ENCODE results near the gene PPL. TPM values are rescaled to one million over a fixed set of nuclear protein-coding genes. Genes with fewer than 3 reads are reported as not detected.
A peak's percentile ranks its signal among the peaks of the same experiment; 100 is the strongest.
"Not testable (repeated sequence)": the region's sequence is repeated elsewhere in the genome, so short reads cannot be mapped to it uniquely, and the experiment has no call there.

PPL gene
- total and polyA plus RNA-seq, 2 experiments from 2014 or later: 8.4 to 10.8 TPM

DNA sequence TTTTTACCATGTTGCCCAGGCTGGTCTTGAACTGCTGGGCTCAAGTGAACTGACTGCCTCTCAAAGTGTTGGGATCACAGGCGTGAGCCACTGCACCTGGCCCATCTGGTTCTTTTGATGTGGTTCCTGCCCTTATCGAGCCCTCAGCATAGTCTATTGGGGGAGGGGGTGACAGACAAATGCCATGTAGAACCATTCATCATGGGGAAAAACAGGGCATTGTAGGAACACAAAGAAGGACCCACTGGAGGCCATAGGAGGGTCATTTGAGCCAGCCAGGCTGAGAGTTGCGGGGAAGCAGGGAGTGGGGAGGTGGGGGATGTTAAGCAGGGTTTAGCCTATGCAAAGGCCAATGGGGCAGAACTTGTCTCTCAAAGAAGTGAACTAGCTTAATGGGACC lies 33.1 kb upstream of the PPL start:
- no peak overlapping the region for H3K4me3 ChIP-seq
- TF ChIP-seq, protein P1, sequence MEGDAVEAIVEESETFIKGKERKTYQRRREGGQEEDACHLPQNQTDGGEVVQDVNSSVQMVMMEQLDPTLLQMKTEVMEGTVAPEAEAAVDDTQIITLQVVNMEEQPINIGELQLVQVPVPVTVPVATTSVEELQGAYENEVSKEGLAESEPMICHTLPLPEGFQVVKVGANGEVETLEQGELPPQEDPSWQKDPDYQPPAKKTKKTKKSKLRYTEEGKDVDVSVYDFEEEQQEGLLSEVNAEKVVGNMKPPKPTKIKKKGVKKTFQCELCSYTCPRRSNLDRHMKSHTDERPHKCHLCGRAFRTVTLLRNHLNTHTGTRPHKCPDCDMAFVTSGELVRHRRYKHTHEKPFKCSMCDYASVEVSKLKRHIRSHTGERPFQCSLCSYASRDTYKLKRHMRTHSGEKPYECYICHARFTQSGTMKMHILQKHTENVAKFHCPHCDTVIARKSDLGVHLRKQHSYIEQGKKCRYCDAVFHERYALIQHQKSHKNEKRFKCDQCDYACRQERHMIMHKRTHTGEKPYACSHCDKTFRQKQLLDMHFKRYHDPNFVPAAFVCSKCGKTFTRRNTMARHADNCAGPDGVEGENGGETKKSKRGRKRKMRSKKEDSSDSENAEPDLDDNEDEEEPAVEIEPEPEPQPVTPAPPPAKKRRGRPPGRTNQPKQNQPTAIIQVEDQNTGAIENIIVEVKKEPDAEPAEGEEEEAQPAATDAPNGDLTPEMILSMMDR (IDR thresholded peaks at IDR 0.05; ENCODE audit: low read depth, low read length): no peak
- no peaks in the 10 kb centered on the region for H3K27me3 ChIP-seq
- DNase-seq (ENCODE audit: low read depth in 1 of 2, low spot score in 1 of 2): no peak
- no peaks in the 10 kb centered on the region for H3K9me3 ChIP-seq (ENCODE audit: low read depth)
- H3K27ac ChIP-seq: no peak overlapping the region
- H3K36me3 ChIP-seq: no peaks in the 10 kb centered on the region
- H3K4me1 ChIP-seq (ENCODE audit: low read depth): peaks cover 8% of the 10 kb centered on the region

DNA sequence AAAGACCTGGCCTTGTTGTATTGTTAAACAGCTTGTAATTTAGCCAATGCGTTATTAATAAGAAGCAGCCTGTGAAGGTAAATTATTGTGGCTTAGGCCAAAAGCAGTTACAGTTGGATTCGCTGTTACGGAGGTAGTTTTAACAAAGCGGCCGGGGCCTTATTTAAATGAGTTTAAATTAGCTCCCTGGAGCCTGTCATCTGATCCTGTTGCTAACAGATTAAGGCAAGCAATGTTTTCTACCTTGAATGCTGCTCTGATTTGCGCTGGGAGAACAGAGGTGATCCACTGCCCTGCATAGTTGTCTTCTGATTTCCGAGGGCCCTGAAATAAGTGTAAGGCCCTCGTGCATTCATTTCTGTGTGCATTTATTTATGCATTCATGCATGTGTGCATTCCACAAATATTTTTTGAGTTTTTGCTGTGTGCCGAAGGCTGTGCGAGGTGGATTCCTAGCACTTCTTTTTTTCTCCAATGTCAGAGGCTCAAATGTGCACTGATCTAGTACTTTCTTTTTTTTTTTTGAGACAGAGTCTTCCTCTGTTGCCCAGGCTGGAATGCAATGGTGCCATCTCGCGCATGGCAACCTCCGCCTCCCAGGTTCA lies 32.0 kb upstream of the PPL start:
- H3K27ac ChIP-seq: peak overlapping the region; percentile 24
- peaks cover 8% of the 10 kb centered on the region for H3K4me1 ChIP-seq (ENCODE audit: low read depth)
- DNase-seq (ENCODE audit: low read depth in 1 of 2, low spot score in 1 of 2): no peak
- no peak overlapping the region for H3K4me3 ChIP-seq
- H3K27me3 ChIP-seq: no peaks in the 10 kb centered on the region
- no peaks in the 10 kb centered on the region for H3K36me3 ChIP-seq
- TF ChIP-seq, protein P1 (IDR thresholded peaks at IDR 0.05; ENCODE audit: low read depth, low read length): no peak
- no peaks in the 10 kb centered on the region for H3K9me3 ChIP-seq (ENCODE audit: low read depth)

DNA sequence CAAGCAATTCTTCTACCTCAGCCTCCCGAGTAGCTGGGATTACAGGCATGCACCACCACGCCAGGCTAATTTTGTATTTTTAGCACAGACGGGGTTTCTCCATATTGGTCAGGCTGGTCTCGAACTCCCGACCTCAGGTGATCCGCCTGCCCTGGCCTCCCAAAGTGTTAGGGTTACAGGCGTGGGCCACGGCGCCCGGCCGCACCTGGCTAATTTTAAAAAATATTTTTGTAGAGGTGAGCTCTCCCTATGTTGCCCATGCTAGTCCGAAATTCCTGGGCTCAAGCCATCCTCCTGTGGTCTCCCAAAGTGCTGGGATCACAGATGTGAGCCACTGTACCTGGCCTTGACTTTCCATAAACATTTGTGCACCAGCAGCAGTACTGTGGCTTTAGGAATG lies 31.3 kb upstream of the PPL start:
- H3K36me3 ChIP-seq; DNase-seq (ENCODE audit: low read depth in 1 of 2, low spot score in 1 of 2); H3K4me1 ChIP-seq (ENCODE audit: low read depth); H3K27me3 ChIP-seq; H3K9me3 ChIP-seq (ENCODE audit: low read depth); H3K4me3 ChIP-seq: not testable (repeated sequence)
- peak overlapping the region; percentile 24 for H3K27ac ChIP-seq

DNA sequence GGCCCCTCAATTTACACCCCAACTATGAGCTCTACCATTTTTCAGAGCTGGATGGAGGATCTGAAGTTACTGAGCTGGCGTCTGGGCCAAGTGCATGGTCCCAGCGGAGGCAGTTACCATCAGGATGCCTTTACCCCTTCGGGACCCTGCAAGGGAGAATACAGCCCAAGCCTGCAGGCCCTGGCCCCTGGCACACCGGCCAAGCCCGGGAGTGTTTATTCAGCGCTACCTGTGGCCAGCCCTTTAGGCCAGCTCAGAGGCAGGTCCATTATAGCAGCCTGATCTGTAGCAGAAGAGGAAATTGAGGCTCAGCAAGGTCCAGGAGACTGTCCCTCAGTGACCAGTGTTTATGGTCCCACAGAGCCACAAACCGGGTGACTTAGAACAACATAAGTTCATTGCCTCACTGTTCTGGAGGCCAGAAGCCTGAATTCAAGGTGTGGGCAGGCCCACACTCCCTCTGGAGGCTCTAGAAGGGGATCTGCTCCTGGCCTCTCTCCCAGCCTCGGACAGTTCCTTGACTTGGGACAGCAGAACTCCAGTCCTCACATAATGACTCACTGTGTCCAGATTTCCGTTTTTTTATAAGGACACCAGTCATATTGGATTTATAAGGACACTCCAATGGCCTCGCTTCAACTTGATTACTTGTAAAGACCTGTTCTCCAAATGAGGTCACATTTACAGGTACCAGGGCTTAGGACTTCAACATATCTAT lies 29.9 kb upstream of the PPL start:
- no peak overlapping the region for H3K4me3 ChIP-seq
- DNase-seq (ENCODE audit: low read depth in 1 of 2, low spot score in 1 of 2): no peak
- peaks cover 8% of the 10 kb centered on the region for H3K4me1 ChIP-seq (ENCODE audit: low read depth)
- H3K27me3 ChIP-seq: no peaks in the 10 kb centered on the region
- no peaks in the 10 kb centered on the region for H3K9me3 ChIP-seq (ENCODE audit: low read depth)
- H3K27ac ChIP-seq: no peak overlapping the region
- no peaks in the 10 kb centered on the region for H3K36me3 ChIP-seq
- TF ChIP-seq, protein P1 (IDR thresholded peaks at IDR 0.05; ENCODE audit: low read depth, low read length): no peak

DNA sequence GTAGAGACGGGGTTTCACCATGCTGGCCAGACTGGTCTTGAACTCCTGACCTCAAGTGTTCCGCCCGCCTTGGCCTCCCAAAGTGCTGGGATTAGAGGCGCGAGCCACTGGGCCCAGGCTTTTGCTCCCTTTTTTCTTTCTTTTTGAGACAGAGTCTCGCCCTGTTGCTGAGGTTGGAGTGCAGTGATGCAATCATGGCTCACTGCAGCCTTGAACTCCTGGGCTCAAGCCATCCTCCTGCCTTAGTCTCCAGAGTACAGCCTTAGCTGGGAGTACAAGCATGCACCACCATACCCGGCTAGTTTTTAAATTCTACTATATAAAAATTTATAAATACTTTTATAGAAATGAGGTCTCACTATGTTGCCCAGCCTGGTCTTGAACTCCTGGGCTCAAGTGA lies 26.6 kb upstream of the PPL start:
- not testable (repeated sequence) for H3K4me1 ChIP-seq (ENCODE audit: low read depth); H3K9me3 ChIP-seq (ENCODE audit: low read depth); H3K4me3 ChIP-seq; H3K36me3 ChIP-seq; DNase-seq (ENCODE audit: low read depth in 1 of 2, low spot score in 1 of 2); H3K27ac ChIP-seq
- peaks cover 23% of the 10 kb centered on the region for H3K27me3 ChIP-seq

DNA sequence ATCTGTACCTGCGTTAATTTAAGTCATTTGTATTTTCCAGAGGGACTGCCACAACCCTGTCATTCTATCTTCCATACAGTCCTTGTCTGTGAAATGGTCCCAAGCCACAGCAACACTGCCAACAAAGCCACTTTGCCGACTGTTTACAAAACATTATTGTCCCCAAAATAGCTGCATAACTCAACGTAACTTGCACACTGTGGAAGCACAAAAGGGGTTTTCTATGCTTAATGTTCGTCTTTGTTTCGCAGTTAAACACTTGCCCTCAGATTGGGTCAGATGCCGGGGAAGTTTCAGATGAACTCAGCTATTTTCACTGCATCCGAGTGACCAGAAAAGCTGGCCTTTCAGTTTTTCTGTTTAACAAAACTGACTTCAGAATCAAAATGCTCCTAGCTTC lies 25.8 kb upstream of the PPL start:
- Histone ChIP-seq H3K9me3 (ENCODE audit: low read depth) (no peaks in the 10 kb centered on the region), H3K4me3 (no peak overlapping the region), H3K36me3 (no peaks in the 10 kb centered on the region), H3K4me1 (ENCODE audit: low read depth) (no peaks in the 10 kb centered on the region), H3K27me3 (peaks cover 23% of the 10 kb centered on the region), H3K27ac (no peak overlapping the region)
- no peak for DNase-seq (ENCODE audit: low read depth in 1 of 2, low spot score in 1 of 2)
- TF ChIP-seq, protein P1 (IDR thresholded peaks at IDR 0.05; ENCODE audit: low read depth, low read length): no peak
